Fibroblast of lung (primary cell): ENCODE data around the gene VAMP5.
A peak's percentile ranks its signal among the peaks of the same experiment; 100 is the strongest.

ENCODE experiments used
- CTCF ChIP-seq, 2 donors: IDR thresholded peaks in 1 of 2; conservative IDR thresholded peaks in 1 of 2; 1 replicate in 1 of 2; 2 replicates in 1 of 2; pipeline ENCODE4 v1.5.1; 2011 to 2012; ENCODE audit warnings: low read length in 2 of 2, control low read depth in 1 of 2, inconsistent platforms in 1 of 2, low read depth in 1 of 2, mild to moderate bottlenecking in 1 of 2
- EZH2 ChIP-seq: IDR thresholded peaks from 2 replicates; pipeline ENCODE4 v1.5.1; 2012; ENCODE audit warnings: low read length, control low read depth, mild to moderate bottlenecking; ENCODE audit errors: missing control alignments

DNA sequence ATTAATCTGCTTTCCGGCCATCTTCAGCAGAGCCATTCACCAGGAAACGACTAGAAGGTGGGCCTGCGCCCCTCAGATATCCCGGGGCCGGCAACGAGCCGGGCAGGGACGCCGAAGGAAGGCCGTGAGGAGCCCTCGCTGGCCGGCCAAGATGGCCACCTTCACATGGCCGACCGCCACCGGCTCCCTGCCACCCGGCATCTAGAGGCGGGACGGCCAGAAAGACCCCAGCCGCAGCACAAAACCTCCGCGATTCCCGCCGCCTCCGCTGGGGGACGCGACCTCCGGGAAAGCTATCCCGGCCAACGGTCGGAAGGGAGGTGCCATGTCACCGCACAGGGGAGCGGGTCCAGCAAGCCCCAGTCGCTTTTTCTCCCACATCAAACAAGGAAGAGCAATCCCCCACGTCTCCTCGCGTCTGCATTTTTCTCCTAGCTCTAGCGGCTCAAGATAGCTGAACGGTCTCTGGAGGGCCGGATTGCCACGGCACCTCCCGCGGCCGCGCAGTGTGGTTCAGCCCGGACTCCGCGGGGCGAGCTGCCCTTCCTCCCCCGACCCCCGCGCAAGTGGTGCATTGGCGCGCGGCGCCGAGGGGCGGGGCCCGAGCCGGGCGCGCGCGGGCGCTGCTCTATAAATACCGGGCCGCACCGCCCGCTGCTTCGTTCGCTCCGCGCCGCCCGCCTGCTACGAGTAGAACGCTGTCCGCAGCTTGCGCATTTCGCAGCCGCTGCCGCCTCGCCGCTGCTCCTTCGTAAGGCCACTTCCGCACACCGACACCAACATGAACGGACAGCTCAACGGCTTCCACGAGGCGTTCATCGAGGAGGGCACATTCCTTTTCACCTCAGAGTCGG is 45.5 kb upstream of the VAMP5 start, which contains the start of gene MAT2A:
- peak; percentile 65 to 75 for TF ChIP-seq CTCF (conservative IDR thresholded peaks at IDR 0.05 in 1 of 2, IDR thresholded peaks at IDR 0.05 in 1 of 2; ENCODE audit: low read depth in 1 of 2, low read length in 2 of 2)
- TF ChIP-seq EZH2, result no peak
